ENCODE data around the gene SPO11.

GRCh38 chr20:57377350-57377749, 47.7 kb downstream of the SPO11 start:
- TF ChIP-seq CTCF (conservative IDR thresholded peaks at IDR 0.05 in 1 of 2, IDR thresholded peaks at IDR 0.05 in 1 of 2; ENCODE audit: extremely low read depth in 1 of 2, insufficient read depth in 1 of 2, low read depth in 1 of 2, low read length in 2 of 2) (no peak), EZH2 (IDR thresholded peaks at IDR 0.05; ENCODE audit: borderline replicate concordance, low read length) (no peak)

All from mammary epithelial cell (primary cell).